Stimulated activated naive B cell treated with anti-CD40 and anti-IgM and Interleukin-4, amounts not matched to agents 10 μg/mL and 1 μg/mL and 100 μg/mL, for 72 hours (primary cell): ENCODE measurements around the gene PRAC2.
"Not testable (repeated sequence)": the region's sequence is repeated elsewhere in the genome, so short reads cannot be mapped to it uniquely, and the experiment has no call there.

Source experiments
- ATAC-seq, 2 donors: fragments of 150-1000 bp; cut with Tn5 transposase; replicated peaks; 2 replicates each; pipeline ENCODE4 v1.10.0; 2021; ENCODE audit warnings: moderate library complexity in 1 of 2
- DNase-seq: peaks from one replicate; pipeline ENCODE4 v3.0.0; 2021
- H3K27ac Mint-ChIP-seq: one replicate; pipeline ENCODE4 v1.8.0; 2022; ENCODE audit warnings: mild to moderate bottlenecking, mixed read lengths
- H3K27me3 Mint-ChIP-seq, 2 donors: one replicate each; pipeline ENCODE4 v1.8.0; 2022; ENCODE audit warnings: mixed read lengths in 2 of 2
- H3K36me3 Mint-ChIP-seq, 2 donors: one replicate each; pipeline ENCODE4 v1.8.0; 2022; ENCODE audit warnings: mixed read lengths in 2 of 2, mild to moderate bottlenecking in 1 of 2
- H3K4me1 Mint-ChIP-seq, 2 donors: one replicate each; pipeline ENCODE4 v1.8.0; 2022; ENCODE audit warnings: mixed read lengths in 2 of 2, mild to moderate bottlenecking in 1 of 2
- H3K4me3 Mint-ChIP-seq, 2 donors: one replicate each; pipeline ENCODE4 v1.8.0; 2022; ENCODE audit warnings: mild to moderate bottlenecking in 2 of 2, mixed read lengths in 2 of 2, moderate library complexity in 1 of 2
- H3K9me3 Mint-ChIP-seq, 2 donors: one replicate each; pipeline ENCODE4 v1.8.0; 2022; ENCODE audit warnings: mixed read lengths in 2 of 2, mild to moderate bottlenecking in 1 of 2

The PRAC2 gene

DNA sequence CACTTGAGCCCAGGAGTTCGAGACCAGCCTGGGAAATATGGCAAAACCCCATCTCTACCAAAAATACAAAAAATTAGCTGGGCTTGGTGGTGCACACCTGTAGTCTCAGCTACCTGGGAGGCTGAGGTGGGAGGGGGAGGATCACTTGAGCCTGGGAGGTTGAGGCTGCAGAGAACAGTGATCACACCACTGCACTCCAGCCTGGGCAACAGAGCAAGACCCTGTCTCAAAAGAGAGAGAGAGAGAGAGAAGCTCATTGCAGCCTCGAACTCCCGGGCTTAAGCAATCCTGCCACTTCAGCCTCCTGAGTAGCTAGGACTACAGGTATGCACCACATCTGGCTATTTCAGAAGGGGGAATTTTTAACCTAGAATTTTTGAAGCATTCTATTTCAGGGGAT lies 6.4 kb upstream of the PRAC2 start:
- H3K27me3 Mint-ChIP-seq = peaks cover 53 to 69% of the 10 kb centered on the region in 2 donors
- H3K27ac Mint-ChIP-seq = not testable (repeated sequence)

DNA sequence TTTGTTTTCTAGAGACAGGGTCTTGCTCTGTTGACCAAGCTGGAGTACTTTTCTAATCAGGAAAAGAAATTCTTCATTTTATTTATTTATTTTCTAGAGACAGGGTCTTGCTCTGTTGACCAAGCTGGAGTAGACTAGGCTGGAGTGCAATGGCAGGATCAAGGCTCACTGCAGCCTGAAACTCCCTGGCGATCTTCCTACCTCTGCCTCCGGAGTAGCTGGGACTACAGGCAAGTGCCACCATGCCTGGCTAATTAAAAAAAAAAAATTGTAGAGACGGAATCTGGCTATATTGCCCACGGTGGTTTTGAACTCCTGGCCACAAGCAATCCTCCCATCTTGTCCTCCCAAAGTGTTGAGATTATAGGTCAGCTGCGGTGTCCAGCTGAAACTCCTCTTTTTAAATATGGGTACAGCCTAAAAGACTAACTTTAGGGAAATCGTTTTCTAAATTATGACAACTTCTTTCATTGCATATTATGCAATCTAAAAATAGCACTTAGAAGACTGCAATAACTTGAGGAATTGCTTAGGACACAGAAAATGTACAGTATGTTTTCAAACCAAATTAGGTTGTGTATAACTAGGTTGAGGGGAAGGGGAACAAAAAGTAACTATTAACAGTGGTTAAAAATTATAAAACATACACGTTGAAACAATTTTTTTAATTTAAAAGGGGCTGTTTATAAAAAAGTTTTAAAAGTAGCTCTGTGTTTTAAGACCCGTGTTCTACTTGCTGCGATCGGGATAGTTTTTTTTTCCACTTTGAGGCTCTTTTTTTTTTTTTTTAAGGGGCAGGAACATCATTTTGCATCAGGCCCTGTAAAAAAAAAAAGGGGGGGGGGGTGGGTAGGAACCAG lies 5.4 kb upstream of the PRAC2 start:
- Mint-ChIP-seq H3K4me1 (peaks cover 17 to 22% of the 10 kb centered on the region in 2 donors), H3K4me3 (no peak overlapping the region), H3K27ac (peak overlapping the region; percentile 91), H3K27me3 (peaks cover 57 to 68% of the 10 kb centered on the region in 2 donors), H3K9me3 (peaks cover 0 to 6% of the 10 kb centered on the region in 2 donors), H3K36me3 (peaks cover 0 to 8% of the 10 kb centered on the region in 2 donors)
- no peak for DNase-seq
- no peak for ATAC-seq

More for the DNA sequence above, 6.4 kb upstream of the PRAC2 start:
- not testable (repeated sequence) for H3K4me3 Mint-ChIP-seq, H3K36me3 Mint-ChIP-seq, ATAC-seq, DNase-seq, H3K9me3 Mint-ChIP-seq
- peaks cover 17 to 21% of the 10 kb centered on the region in 2 donors for H3K4me1 Mint-ChIP-seq

DNA sequence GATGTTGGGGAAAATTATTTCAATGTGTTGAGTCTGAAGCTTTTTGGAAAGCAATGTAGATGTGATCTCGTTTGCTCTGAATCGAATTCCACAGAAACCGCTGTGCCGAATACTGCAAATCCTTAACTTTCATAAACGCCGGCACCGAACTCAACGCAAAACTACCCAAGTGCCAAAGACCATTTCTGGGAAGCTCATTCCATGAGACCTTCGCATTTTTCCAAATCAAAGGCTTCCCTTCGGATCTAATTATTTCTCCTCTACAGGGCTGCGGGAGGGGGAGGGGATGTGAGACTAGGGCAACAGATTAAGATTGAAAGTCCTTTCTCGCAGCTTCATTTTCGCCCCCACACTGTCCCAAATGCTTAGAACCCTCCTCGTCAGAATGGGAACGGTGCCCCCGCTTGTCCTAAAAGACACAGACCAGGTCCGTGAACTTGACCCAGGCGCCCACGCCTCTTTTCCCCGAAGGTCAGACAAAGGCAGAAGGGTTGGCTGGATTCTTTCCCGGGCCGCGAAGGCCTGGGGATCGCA lies 4.7 kb upstream of the PRAC2 start:
- ATAC-seq (no peak), DNase-seq (no peak)
- Mint-ChIP-seq H3K36me3 (peaks cover 0 to 8% of the 10 kb centered on the region in 2 donors), H3K27me3 (peaks cover 61 to 70% of the 10 kb centered on the region in 2 donors), H3K9me3 (peaks cover 0 to 6% of the 10 kb centered on the region in 2 donors), H3K4me1 (peaks cover 17 to 28% of the 10 kb centered on the region in 2 donors), H3K27ac (peak overlapping the region; percentile 92), H3K4me3 (peak overlapping the region; percentile 57 to 63)

DNA sequence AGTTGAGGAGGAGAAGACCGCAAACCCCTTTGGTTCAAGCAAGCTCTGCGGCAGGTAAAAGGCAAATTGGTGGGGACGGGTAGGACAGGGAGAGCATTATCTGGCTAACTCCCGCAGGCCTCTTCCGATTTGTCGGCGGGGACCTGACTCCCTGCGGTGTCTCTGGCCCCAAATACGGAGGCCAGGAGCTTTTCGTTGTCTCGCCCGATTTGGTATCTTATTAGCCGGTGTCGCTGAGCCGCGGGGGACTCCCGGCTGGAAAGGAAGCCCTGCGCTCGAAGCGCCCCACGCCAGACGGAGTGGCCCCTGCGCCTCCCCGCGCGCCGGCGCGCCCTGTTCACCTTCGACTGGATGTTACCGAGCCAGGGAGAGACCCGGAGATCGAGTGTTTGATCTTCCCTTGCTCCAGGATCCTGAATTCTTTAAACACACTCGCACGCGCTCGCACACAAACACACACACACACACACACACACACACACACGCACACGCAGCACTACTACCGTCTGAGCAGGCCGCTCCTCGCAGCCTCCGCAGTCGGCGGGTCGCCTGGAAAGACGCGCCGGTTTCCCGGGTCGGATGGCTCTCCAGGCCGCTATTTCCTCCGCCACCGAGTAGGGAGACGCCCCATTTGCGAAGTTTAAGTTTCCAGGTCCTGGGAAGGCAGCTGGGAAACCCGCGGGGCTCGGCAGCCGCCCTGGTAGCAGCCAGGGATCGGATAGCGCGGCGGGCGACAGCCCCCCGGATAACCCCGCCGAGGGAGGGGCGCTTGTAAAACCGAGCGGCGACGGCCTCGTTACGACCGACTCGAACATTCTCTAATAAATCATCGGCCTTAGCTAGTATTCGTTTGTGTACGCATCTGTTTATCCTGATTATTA lies 4.0 kb upstream of the PRAC2 start:
- H3K4me3 Mint-ChIP-seq = peak overlapping the region; percentile 63 to 72
- DNase-seq = peak; percentile 4
- peaks cover 0 to 8% of the 10 kb centered on the region in 2 donors for H3K36me3 Mint-ChIP-seq
- H3K4me1 Mint-ChIP-seq = peaks cover 18 to 36% of the 10 kb centered on the region in 2 donors
- no peak for ATAC-seq
- peak overlapping the region; percentile 92 for H3K27ac Mint-ChIP-seq
- peaks cover 64 to 70% of the 10 kb centered on the region in 2 donors for H3K27me3 Mint-ChIP-seq
- H3K9me3 Mint-ChIP-seq = peaks cover 0 to 6% of the 10 kb centered on the region in 2 donors

DNA sequence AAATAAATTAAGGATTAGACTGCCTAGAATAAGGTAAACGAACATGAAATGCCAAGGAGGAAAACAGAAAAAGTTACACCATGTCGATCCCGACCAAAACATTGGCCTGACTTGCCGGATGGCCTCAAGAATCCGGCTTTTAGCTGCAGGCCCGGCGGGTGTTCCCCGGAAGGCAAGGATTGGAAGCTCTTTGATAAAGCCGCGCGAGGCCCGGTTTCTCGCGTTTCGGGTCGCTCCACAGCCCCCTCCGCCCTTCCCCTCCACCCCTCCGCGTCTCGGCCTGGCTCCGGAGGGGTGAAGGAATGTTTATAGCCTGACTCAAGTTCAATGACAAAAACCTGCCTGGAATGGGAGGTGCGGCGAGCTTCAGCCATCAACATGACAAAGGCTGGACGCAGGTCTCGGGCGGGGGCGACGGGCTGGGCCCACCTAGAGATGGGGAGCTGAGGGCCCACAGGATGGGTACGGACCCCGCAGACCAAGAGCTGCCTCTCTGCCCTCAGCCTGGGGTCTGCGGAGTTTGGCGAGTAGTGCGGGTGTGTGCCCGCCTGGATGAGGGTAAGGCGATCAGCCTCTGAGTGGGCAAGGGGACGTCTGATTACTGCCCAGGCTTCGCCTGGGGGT lies 3.2 kb upstream of the PRAC2 start:
- peak overlapping the region; percentile 84 for H3K27ac Mint-ChIP-seq
- H3K9me3 Mint-ChIP-seq = peaks cover 0 to 6% of the 10 kb centered on the region in 2 donors
- no peak overlapping the region for H3K4me3 Mint-ChIP-seq
- DNase-seq (no peak), ATAC-seq (no peak)
- H3K4me1 Mint-ChIP-seq = peaks cover 21 to 43% of the 10 kb centered on the region in 2 donors
- H3K27me3 Mint-ChIP-seq = peaks cover 64 to 70% of the 10 kb centered on the region in 2 donors
- H3K36me3 Mint-ChIP-seq = peaks cover 2 to 8% of the 10 kb centered on the region in 2 donors

DNA sequence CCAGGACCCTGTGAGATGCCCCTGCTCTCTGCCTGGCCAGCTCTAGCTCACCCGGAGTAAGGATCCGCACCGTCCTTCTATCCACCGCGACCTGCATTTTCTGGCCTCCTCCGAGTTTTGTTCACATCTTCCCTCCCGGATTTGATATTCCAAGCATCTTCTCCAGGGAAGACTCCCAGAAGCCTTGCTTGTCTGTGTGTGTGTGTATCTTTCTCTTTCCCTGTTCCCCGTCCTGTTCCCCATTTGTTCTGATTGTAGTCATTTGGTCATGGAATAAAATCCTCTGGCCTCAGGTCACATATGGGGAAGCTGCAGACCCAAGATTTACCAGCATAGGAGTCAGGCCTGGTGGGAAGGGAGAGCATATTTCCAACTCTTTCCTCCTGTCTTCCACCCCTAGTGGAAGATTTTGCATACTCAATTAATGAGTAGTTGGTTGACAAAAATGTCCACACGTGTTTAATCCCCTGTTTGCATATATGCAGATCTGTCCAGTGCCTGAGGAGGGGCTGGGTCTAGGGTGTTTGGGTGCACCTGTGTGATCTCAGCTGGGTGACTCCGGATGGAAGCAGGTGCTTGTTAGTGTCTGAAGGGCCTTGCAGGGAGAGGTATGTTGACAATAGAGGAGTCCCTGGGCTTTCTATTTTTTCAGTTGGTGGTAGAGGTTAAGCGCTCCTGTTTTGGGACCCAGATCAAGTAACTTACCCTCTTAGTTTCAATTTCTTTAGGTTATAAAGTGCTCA lies 2.5 kb upstream of the PRAC2 start:
- H3K9me3 Mint-ChIP-seq = peaks cover 0 to 6% of the 10 kb centered on the region in 2 donors
- H3K4me1 Mint-ChIP-seq = peaks cover 23 to 50% of the 10 kb centered on the region in 2 donors
- ATAC-seq (no peak), DNase-seq (no peak)
- H3K4me3 Mint-ChIP-seq = peak overlapping the region in 1 of 2 donors; percentile 31
- peaks cover 69 to 74% of the 10 kb centered on the region in 2 donors for H3K27me3 Mint-ChIP-seq
- H3K36me3 Mint-ChIP-seq = peaks cover 3 to 8% of the 10 kb centered on the region in 2 donors
- H3K27ac Mint-ChIP-seq = peak overlapping the region; percentile 84

DNA sequence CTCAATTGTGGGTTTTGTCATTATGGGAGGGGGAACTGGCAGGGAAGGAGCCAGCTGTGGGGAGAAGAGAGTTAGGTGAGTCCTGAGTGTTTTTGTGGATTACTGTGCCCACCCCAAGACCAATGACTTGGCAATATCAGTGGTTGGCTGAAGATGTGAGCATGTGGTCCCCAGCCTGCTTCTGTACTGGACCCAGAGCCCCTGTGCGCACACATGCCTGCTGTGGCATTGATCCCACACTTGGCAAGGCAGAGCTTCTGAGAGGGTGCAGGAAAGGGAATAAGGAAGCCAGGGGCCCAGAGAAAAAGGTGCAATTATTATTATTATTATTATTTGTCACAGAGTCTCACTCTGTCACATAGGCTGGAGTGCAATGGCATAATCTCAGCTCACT lies 2.0 kb upstream of the PRAC2 start:
- H3K27me3 Mint-ChIP-seq = peaks cover 74 to 80% of the 10 kb centered on the region in 2 donors
- H3K27ac Mint-ChIP-seq = peak overlapping the region; percentile 84
- H3K4me1 Mint-ChIP-seq = peaks cover 23 to 55% of the 10 kb centered on the region in 2 donors

DNA sequence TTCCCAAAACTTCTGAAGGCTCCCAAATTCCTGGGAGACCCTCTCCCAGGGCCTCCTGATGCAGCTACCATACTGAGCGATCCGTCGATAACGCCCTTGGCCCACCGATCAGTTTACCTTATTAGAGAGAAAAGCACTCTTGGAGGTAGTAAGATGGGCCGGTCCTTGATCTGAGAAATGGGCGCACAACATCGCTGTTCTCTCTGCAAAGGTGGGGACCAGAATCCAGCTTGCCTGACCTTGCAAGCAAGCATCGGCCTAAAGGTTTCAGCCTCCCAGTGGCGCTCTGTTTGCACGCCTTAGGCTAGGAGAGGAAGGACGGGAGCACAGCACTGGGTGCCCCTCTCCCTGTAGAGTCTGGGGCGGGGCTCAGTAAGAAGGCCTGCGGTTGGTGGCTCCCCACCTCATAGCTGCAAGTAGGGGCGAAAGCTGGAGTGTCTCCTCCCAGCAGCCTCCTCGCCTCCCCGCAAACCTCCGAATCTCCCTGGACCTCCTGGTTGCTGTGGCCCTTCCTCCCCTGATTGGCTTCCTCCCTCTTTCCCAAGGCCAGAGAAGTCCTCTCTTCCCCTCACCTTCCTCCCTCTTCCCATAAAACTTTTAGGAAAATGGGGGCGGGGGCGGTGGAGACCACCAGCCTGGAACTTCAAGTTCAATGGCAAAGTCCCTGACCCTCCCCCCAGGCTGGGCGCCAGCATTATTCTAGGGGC lies 631 bp upstream of the PRAC2 start, which contains the start of gene PRAC1:
Gene PRAC1 (minus strand): TSS at position 318 of the 707 bp plus-strand sequence. CDS start 126 bp downstream, at position 192.
- peaks cover 26 to 61% of the 10 kb centered on the region in 2 donors for H3K4me1 Mint-ChIP-seq
- ATAC-seq (no peak), DNase-seq (no peak)
- peaks cover 3 to 8% of the 10 kb centered on the region in 2 donors for H3K36me3 Mint-ChIP-seq
- peaks cover 0 to 6% of the 10 kb centered on the region in 2 donors for H3K9me3 Mint-ChIP-seq
- peaks cover 88 to 92% of the 10 kb centered on the region in 2 donors for H3K27me3 Mint-ChIP-seq
- peak within 1 kb of the TSS; percentile 19 to 44 for H3K4me3 Mint-ChIP-seq
- peak within 1 kb of the TSS; percentile 56 for H3K27ac Mint-ChIP-seq

More for the DNA sequence above, 2.0 kb upstream of the PRAC2 start:
- Mint-ChIP-seq H3K4me3 (no peak overlapping the region), H3K9me3 (peaks cover 0 to 6% of the 10 kb centered on the region in 2 donors), H3K36me3 (peaks cover 3 to 8% of the 10 kb centered on the region in 2 donors)
- no peak for DNase-seq
- no peak for ATAC-seq

DNA sequence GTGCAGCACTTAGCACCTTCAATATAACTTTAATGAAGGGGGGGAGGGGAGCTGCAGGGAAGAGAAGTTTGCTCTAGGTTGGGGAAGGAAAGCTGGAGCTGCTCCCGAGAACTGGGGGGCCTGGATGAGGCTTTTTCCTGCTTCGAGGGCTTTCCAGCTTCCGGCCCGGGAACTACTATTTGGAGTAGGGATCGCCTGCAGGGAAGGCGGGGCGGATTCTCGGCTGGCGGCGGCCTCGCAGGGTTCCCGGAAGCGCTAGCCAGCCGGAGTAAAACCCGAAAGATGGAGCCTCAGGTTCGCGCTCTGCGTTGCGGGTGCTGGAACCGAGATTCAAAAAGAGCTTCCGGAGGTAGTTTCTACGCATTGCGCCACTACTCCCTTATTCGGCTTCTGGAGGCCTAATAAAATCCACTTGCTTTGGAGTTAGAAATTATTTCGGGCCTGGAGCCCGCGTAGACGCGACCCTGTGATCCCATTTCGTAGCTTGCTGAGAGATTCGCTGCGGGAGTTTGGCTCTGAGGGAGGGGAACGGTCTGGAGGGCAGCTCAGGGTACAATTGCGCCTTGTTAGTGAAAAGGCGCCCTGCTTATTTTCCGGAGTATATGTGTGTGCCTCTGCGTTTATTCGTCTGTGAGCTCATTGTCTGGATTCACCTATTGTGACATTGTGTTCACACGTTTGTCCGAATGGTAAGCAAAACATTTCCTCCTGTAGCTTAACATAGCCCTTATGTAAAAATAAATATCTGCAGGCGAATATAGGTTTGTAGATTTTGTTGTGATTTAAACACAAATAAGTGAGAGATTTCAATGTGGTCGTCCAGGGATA lies 652 bp downstream of the PRAC2 start:
- Mint-ChIP-seq H3K36me3 (peaks cover 5% of the 10 kb centered on the region in 2 donors), H3K4me1 (peaks cover 25 to 63% of the 10 kb centered on the region in 2 donors), H3K9me3 (peaks cover 0 to 6% of the 10 kb centered on the region in 2 donors), H3K27me3 (peaks cover 91 to 95% of the 10 kb centered on the region in 2 donors), H3K27ac (peak overlapping the region; percentile 92), H3K4me3 (peak overlapping the region; percentile 45 to 67)
- DNase-seq (no peak), ATAC-seq (no peak)

DNA sequence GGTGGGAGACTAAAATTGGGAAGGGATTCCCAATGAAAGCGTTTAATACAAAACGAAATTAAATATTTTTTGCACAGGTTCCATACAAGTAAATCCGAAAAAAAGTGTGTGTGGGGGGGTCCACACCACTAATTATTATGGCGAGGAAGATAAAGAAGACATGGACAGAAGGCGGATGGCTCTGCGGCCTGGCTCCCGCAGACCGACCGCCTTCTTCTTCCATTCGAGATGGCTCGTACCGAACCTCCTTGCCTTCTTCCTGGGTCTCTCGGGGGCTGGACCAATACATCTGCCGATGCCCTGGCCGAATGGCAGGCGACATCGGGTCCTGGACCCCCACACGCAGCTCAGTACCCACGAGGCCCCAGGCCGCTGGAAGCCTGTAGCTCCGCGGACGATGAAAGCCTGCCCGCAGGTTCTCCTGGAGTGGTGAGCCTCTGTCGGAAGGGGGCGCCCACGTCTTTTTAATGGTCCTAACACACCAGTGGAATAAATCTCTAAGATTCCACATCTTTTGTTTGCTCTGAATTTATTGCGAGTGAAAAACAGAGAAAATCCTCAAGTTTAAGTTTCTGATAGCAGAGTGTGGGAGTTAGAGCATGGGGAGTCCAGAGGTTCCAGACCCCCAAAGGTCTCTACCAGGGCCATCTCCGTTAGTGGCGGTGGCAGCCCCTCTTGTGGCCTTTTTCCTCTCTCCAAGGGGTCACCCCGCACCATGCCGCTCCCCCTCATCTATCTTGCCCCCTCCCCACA lies 1.4 kb downstream of the PRAC2 start:
- H3K4me1 Mint-ChIP-seq = peaks cover 27 to 62% of the 10 kb centered on the region in 2 donors
- DNase-seq (peak; percentile 61), ATAC-seq (no peak)
- H3K36me3 Mint-ChIP-seq = peaks cover 5% of the 10 kb centered on the region in 2 donors
- H3K27me3 Mint-ChIP-seq = peaks cover 92 to 95% of the 10 kb centered on the region in 2 donors
- peak overlapping the region; percentile 92 for H3K27ac Mint-ChIP-seq
- peaks cover 0 to 6% of the 10 kb centered on the region in 2 donors for H3K9me3 Mint-ChIP-seq
- H3K4me3 Mint-ChIP-seq = peak overlapping the region; percentile 67 to 78

DNA sequence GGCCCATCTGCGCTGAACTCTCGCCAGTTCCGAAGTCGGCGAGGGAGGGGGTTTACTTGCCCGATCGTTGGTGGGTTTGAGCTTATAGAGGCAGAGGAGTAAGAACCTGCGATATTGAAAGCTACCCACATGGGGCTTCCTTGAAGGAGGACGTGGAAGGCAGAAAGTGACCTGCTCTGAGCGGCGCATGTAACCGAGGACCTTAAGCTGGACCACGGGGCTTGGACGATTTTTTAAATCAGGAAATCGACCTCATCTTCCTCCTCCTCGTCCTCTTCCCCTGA lies 2.0 kb downstream of the PRAC2 start:
- ATAC-seq = no peak
- Mint-ChIP-seq H3K4me1 (peaks cover 29 to 65% of the 10 kb centered on the region in 2 donors), H3K27me3 (peaks cover 91 to 96% of the 10 kb centered on the region in 2 donors), H3K27ac (peak overlapping the region; percentile 93), H3K36me3 (peaks cover 5% of the 10 kb centered on the region in 2 donors), H3K4me3 (peak overlapping the region; percentile 48 to 78), H3K9me3 (peaks cover 0 to 6% of the 10 kb centered on the region in 2 donors)
- DNase-seq = no peak
